Measurements from ENCODE around the gene ERBB4. TPM values are rescaled to one million over a fixed set of nuclear protein-coding genes. Genes with fewer than 3 reads are reported as not detected.

ERBB4 gene
- polyA plus RNA-seq, 1 of the 3 experiments (the other 2 are of a cell fraction), result 0.05 TPM

DNA sequence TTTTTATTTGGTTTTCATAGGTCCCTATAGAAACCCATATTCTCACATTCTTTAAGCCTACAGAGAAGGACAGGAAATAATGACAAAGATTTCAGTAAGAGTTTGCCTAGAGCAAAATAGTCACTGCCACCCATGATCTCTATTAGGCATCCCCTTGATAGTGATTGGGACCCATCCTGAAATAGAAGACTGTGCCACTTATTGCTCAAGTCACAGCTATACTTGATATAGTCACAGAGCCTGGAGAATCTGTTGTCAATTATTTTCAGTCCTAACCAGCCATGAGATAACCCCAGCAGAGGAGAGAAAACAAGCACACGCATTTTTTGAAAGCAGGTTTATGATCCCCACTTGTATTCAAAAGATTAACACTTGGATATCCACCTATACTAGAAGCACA, 8.2 kb downstream of the ERBB4 start (continued):
- TF ChIP-seq, protein P1, sequence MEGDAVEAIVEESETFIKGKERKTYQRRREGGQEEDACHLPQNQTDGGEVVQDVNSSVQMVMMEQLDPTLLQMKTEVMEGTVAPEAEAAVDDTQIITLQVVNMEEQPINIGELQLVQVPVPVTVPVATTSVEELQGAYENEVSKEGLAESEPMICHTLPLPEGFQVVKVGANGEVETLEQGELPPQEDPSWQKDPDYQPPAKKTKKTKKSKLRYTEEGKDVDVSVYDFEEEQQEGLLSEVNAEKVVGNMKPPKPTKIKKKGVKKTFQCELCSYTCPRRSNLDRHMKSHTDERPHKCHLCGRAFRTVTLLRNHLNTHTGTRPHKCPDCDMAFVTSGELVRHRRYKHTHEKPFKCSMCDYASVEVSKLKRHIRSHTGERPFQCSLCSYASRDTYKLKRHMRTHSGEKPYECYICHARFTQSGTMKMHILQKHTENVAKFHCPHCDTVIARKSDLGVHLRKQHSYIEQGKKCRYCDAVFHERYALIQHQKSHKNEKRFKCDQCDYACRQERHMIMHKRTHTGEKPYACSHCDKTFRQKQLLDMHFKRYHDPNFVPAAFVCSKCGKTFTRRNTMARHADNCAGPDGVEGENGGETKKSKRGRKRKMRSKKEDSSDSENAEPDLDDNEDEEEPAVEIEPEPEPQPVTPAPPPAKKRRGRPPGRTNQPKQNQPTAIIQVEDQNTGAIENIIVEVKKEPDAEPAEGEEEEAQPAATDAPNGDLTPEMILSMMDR (IDR thresholded peaks at IDR 0.05), result no peak
- TF ChIP-seq GABPA (IDR thresholded peaks at IDR 0.05; ENCODE audit: low read depth), result no peak
- no peak for TF ChIP-seq RXRA (IDR thresholded peaks at IDR 0.05; ENCODE audit: borderline replicate concordance, low read depth)

DNA sequence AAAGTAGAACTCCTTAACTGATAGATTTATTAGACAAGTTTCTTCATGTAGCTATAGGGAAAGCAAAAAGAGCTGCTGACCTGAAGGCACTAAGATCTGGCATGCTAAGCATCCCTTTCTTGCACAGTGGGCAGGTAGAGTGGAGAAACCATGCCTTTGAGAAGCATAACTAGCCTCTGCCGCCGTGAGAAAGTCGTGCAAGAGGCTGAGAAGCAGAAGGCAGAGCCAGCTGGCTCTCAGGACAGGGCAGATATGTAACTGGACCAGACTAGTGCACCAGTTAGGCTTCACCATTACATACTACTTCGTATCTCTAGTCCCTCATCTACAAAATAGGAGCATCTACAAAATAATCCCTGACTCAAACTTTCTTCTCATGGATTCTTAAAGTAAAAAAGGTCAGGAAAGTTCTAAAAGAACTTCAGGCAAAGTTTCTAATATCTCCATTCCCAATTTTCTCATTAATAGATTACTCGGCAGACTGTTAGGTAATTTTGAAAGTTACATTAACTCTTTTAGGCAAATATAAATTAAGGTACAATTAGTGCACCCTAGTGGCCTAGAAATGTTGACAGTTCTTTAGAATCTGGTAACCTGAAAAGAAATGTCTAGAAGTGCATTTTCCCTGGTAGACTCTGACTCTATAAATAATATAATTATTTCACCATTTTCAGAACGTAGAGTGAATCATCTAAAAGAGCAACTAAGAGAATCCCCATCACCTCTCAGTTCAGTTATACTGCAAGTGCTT, 10.3 kb downstream of the ERBB4 start:
- WGBS (ENCODE audit: low lambda C conversion rate), result 54% methylated on average over 6 of the region's 6 CpGs
- CTCF ChIA-PET, result interaction anchor here (0.8 to 2.1 kb wide), 5 partner anchors 7 to 783 kb away, joined by 3 to 6 read pairs (median 3); no protein-coding TSS in a partner anchor

More for the DNA sequence above, 10.3 kb downstream of the ERBB4 start:
- Histone ChIP-seq H3K36me3 (replicated peaks in 1 of 2; ENCODE audit: control insufficient read depth in 1 of 2, insufficient read depth in 2 of 2, low read length in 1 of 2) (no peaks in the 10 kb centered on the region), H3K9me2 (no peaks in the 10 kb centered on the region), H3K4me2 (no peak overlapping the region), H3K79me2 (ENCODE audit: insufficient read depth) (no peaks in the 10 kb centered on the region), H4K20me1 (ENCODE audit: insufficient read depth) (no peaks in the 10 kb centered on the region), H2AFZ (ENCODE audit: low read depth) (no peak overlapping the region), H3K9me3 (no peaks in the 10 kb centered on the region), H3K4me3 (ENCODE audit: low read depth in 2 of 2, low read length in 1 of 2) (no peak overlapping the region), H3K27me3 (ENCODE audit: insufficient read depth) (no peaks in the 10 kb centered on the region), H3F3A (replicated peaks; ENCODE audit: insufficient read depth) (peaks cover 3% of the 10 kb centered on the region), H3K27ac (ENCODE audit: low read depth in 2 of 2, low read length in 1 of 2) (no peak overlapping the region), H3K9ac (no peak overlapping the region), H3K4me1 (ENCODE audit: control insufficient read depth in 1 of 2, insufficient read depth in 2 of 2, low read depth in 1 of 2, low read length in 1 of 2) (peaks cover 0 to 14% of the 10 kb centered on the region in 2 experiments; a peak in 3 of 4 replicates)
- DNase-seq, result no peak
- peak; percentile 26; the same call in 1 of the 2 replicates for TF ChIP-seq RAD21 (IDR thresholded peaks at IDR 0.05; ENCODE audit: low read length)
- TF ChIP-seq, protein P1 (IDR thresholded peaks at IDR 0.05), result peak; percentile 43
- TF ChIP-seq, protein P2, sequence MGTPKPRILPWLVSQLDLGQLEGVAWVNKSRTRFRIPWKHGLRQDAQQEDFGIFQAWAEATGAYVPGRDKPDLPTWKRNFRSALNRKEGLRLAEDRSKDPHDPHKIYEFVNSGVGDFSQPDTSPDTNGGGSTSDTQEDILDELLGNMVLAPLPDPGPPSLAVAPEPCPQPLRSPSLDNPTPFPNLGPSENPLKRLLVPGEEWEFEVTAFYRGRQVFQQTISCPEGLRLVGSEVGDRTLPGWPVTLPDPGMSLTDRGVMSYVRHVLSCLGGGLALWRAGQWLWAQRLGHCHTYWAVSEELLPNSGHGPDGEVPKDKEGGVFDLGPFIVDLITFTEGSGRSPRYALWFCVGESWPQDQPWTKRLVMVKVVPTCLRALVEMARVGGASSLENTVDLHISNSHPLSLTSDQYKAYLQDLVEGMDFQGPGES (IDR thresholded peaks at IDR 0.05; ENCODE audit: low read depth, low read length), result no peak
- no peak for TF ChIP-seq SIN3A (IDR thresholded peaks at IDR 0.05; ENCODE audit: borderline replicate concordance, low read depth, low read length)
- POLR2A ChIA-PET, result no interaction called here

Data from SK-N-SH (cell line).